GM18499 (cell line): ENCODE data around the gene DFFB.

Experiments used
- ATAC-seq: cut with Tn5 transposase; IDR thresholded peaks from one replicate; pipeline ENCODE4 v1.9.1; 2021; ENCODE audit warnings: moderate number of reproducible peaks; ENCODE audit not compliant: insufficient read depth, unreplicated experiment

The DFFB gene

GRCh38 chr1:3894626-3895278 lies 37.5 kb downstream of the DFFB start:
- no peak for ATAC-seq

- ATAC-seq = no peak
Measured at GRCh38 chr1:3895279-3895950, 38.1 kb downstream of the DFFB start.

GRCh38 chr1:3895951-3896325 lies 38.7 kb downstream of the DFFB start:
- ATAC-seq = no peak

- no peak for ATAC-seq
Measured at GRCh38 chr1:3896396-3897000, 39.2 kb downstream of the DFFB start.

GRCh38 chr1:3898475-3898735 lies 41.1 kb downstream of the DFFB start:
- ATAC-seq = no peak

- ATAC-seq = no peak
Measured at GRCh38 chr1:3898994-3899753, 41.9 kb downstream of the DFFB start.

- ATAC-seq = peak; percentile 19
Measured at GRCh38 chr1:3899754-3900149, 42.5 kb downstream of the DFFB start.

- ATAC-seq = peak; percentile 38
Measured at GRCh38 chr1:3900150-3900968, 43.1 kb downstream of the DFFB start, which contains the start of gene C1orf174. C1orf174 (minus strand) TSS chr1:3900272; CDS start chr1:3900186, 86 bp downstream.

GRCh38 chr1:3900969-3901529 lies 43.8 kb downstream of the DFFB start:
- ATAC-seq = peak; percentile 28

GRCh38 chr1:3902111-3902511 lies 44.8 kb downstream of the DFFB start:
- no peak for ATAC-seq

- ATAC-seq = no peak
Measured at GRCh38 chr1:3902571-3903091, 45.4 kb downstream of the DFFB start.

- no peak for ATAC-seq
Measured at GRCh38 chr1:3903141-3904005, 46.1 kb downstream of the DFFB start.

- ATAC-seq = no peak
Measured at GRCh38 chr1:3904006-3904842, 46.9 kb downstream of the DFFB start.

- ATAC-seq = no peak
Measured at GRCh38 chr1:3904843-3905185, 47.5 kb downstream of the DFFB start.

GRCh38 chr1:3905266-3905952 lies 48.1 kb downstream of the DFFB start:
- ATAC-seq = no peak

- no peak for ATAC-seq
Measured at GRCh38 chr1:3905953-3906671, 48.8 kb downstream of the DFFB start.

- ATAC-seq = no peak
Measured at GRCh38 chr1:3906672-3907020, 49.4 kb downstream of the DFFB start.
